Endothelial cell of umbilical vein (primary cell): ENCODE data around the gene OXSR1. TPM values are rescaled to one million over a fixed set of nuclear protein-coding genes. Genes with fewer than 3 reads are reported as not detected.

Source experiments
- BruUV-seq: library from RNA; stranded (reverse); fragments of 400-500 nt; replicated peaks from 2 replicates; lab custom pipeline; 2021; lab: Mats Ljungman, UMichigan
- CTCF ChIA-PET: fragments of 300-600, 350-600 bp; sonication (Branson Sonifier 250); formaldehyde crosslinking; loops from one replicate; lab custom pipeline; 2021; ENCODE audit warnings: antibody characterized with exemption, inconsistent platforms; lab: Charles Lee
- POLR2A ChIA-PET: fragments of 300-600, 350-600 bp; sonication (Branson Sonifier 250); formaldehyde crosslinking; loops from one replicate; lab custom pipeline; 2021; ENCODE audit warnings: antibody characterized with exemption, inconsistent platforms; lab: Charles Lee
- DNase-seq: peaks from one replicate; pipeline ENCODE4 v3.0.0-alpha.2; 2011; ENCODE audit warnings: low read depth, low spot score
- FAIRE-seq: peaks from 2 replicates; lab custom pipeline; 2011; peaks lifted over from hg19 to GRCh38; lab: Jason Lieb, UNC
- H2AFZ ChIP-seq: 2 replicates; pipeline ENCODE4 v1.6.0; 2012; ENCODE audit warnings: low read depth, low read length, control low read depth, inconsistent platforms
- H3K27ac ChIP-seq: 2 replicates; pipeline ENCODE4 v1.5.1; 2011; ENCODE audit warnings: low read depth, mild to moderate bottlenecking, control low read depth, low read length, moderate library complexity; ENCODE audit not compliant: insufficient read depth
- H3K27me3 ChIP-seq, 2 experiments: 2 replicates each; pipeline versions ENCODE4 v1.6.0 to v1.6.1; 2011; ENCODE audit warnings: low read length in 2 of 2, mixed read lengths in 1 of 2; ENCODE audit not compliant: control insufficient read depth in 2 of 2, insufficient read depth in 2 of 2
- H3K36me3 ChIP-seq, 2 experiments: 2 replicates in 1 of 2; 3 replicates in 1 of 2; pipeline ENCODE4 v1.5.1; 2011; ENCODE audit warnings: low read length in 2 of 2, mild to moderate bottlenecking in 1 of 2, moderate library complexity in 1 of 2; ENCODE audit not compliant: control insufficient read depth in 2 of 2, insufficient read depth in 2 of 2; ENCODE audit errors: extremely low read depth in 1 of 2
- H3K4me1 ChIP-seq: 3 replicates; pipeline ENCODE4 v1.5.1; 2011; ENCODE audit warnings: mild to moderate bottlenecking, low read length; ENCODE audit not compliant: control insufficient read depth, insufficient read depth; ENCODE audit errors: extremely low read depth
- H3K4me2 ChIP-seq: 2 replicates; pipeline ENCODE4 v1.6.1; 2011; ENCODE audit warnings: low read length, control low read depth, mixed read lengths; ENCODE audit not compliant: insufficient read depth
- H3K4me3 ChIP-seq, 3 experiments: fragments of 200-600 bp in 1 of 3; sonication (generic), shearing (Covaris generic) in 1 of 3; replicated peaks in 1 of 3; 2 replicates each; pipeline ENCODE4 v1.5.1; 2011 to 2016; ENCODE audit warnings: control low read depth in 3 of 3, low read length in 3 of 3, mild to moderate bottlenecking in 2 of 3, inconsistent platforms in 1 of 3, low read depth in 1 of 3, moderate library complexity in 1 of 3; ENCODE audit not compliant: insufficient read depth in 1 of 3
- H3K79me2 ChIP-seq: 2 replicates; pipeline ENCODE4 v1.6.0; 2012; ENCODE audit warnings: low read length, inconsistent platforms; ENCODE audit not compliant: control insufficient read depth, insufficient read depth
- H3K9ac ChIP-seq: replicated peaks from 2 replicates; pipeline ENCODE3; 2011; ENCODE audit warnings: low read length, control low read depth; ENCODE audit not compliant: insufficient read depth; ENCODE audit errors: extremely low read depth
- H3K9me1 ChIP-seq: replicated peaks from 3 replicates; pipeline ENCODE4 v1.6.0; 2011; ENCODE audit warnings: mild to moderate bottlenecking, low read length; ENCODE audit not compliant: control insufficient read depth, insufficient read depth; ENCODE audit errors: extremely low read depth
- H3K9me3 ChIP-seq: replicated peaks from 2 replicates; pipeline ENCODE4 v1.5.1; 2012; ENCODE audit warnings: low read length, inconsistent platforms; ENCODE audit not compliant: control insufficient read depth, insufficient read depth
- H4K20me1 ChIP-seq: replicated peaks from 2 replicates; pipeline ENCODE3; 2011; ENCODE audit warnings: mild to moderate bottlenecking, low read length; ENCODE audit not compliant: control insufficient read depth, insufficient read depth; ENCODE audit errors: extremely low read depth
- CTCF ChIP-seq, 2 donors: IDR thresholded peaks; 1 replicate in 1 of 2; 2 replicates in 1 of 2; pipeline ENCODE4 v1.5.1; 2011; ENCODE audit warnings: low read length in 2 of 2, mild to moderate bottlenecking in 2 of 2, moderate library complexity in 2 of 2, control low read depth in 1 of 2, inconsistent platforms in 1 of 2, low read depth in 1 of 2; ENCODE audit not compliant: insufficient read depth in 1 of 2; ENCODE audit errors: extremely low read depth in 1 of 2
- EZH2 ChIP-seq: IDR thresholded peaks from 2 replicates; pipeline ENCODE4 v1.6.1; 2012; ENCODE audit warnings: borderline replicate concordance, low read depth, mild to moderate bottlenecking, moderate library complexity, low read length, inconsistent platforms; ENCODE audit not compliant: severe bottlenecking
- FOS ChIP-seq: IDR thresholded peaks from 2 replicates; pipeline ENCODE4 v1.6.1; 2011; ENCODE audit warnings: mild to moderate bottlenecking, low read length, moderate library complexity, borderline replicate concordance; ENCODE audit not compliant: insufficient read depth
- GATA2 ChIP-seq: IDR thresholded peaks from 2 replicates; pipeline ENCODE4 v1.7.0; 2011; ENCODE audit warnings: low read depth, mild to moderate bottlenecking, moderate library complexity, mixed read lengths, low read length; ENCODE audit not compliant: insufficient read length, insufficient read depth
- JUN ChIP-seq: IDR thresholded peaks from 2 replicates; pipeline ENCODE4 v1.6.1; 2011; ENCODE audit warnings: borderline replicate concordance, low read depth; ENCODE audit not compliant: insufficient read length, insufficient read depth
- MYC ChIP-seq: IDR thresholded peaks from one replicate; pipeline ENCODE4 v1.6.1; 2011; ENCODE audit warnings: mild to moderate bottlenecking, low read depth, low read length
- POLR2A ChIP-seq: IDR thresholded peaks from 2 replicates; pipeline ENCODE4 v1.6.1; 2012; ENCODE audit warnings: low read depth, mild to moderate bottlenecking, control low read depth, low read length
- POLR2AphosphoS5 ChIP-seq: IDR thresholded peaks from 2 replicates; pipeline ENCODE4 v1.6.1; 2012; ENCODE audit warnings: low read depth, mild to moderate bottlenecking, control low read depth, low read length, moderate library complexity; ENCODE audit not compliant: insufficient read depth
- dilution Hi-C: fragments of 300-500 bp; cut with MboI; formaldehyde crosslinking; loops from one replicate; pipeline ENCODE4 v1.15.0; 2019; ENCODE audit warnings: low sequenced_read_pairs; ENCODE audit not compliant: extremely low pct_ligation_motif_present
- intact Hi-C: fragments of 100-400 bp; cut with micrococcal nuclease; formaldehyde crosslinking; loops from one replicate; pipeline ENCODE4 v1.10.0; 2022
- polyA plus RNA-seq, 4 experiments: library from polyadenylated mRNA; depleted of rRNA in 3 of 4; stranded (reverse) in 3 of 4; unstranded in 1 of 4; fragments of >200 nt; gene quantifications; 2 replicates each; pipeline versions ENCODE4 v1.2.1 to v1.2.3, GENCODE V29; 2011 to 2012; ENCODE audit warnings: missing spikeins in 1 of 4
- total RNA-seq: library from RNA; stranded (reverse); gene quantifications from 2 replicates; pipeline ENCODE4 v1.2.3, GENCODE V29; 2021
- TF ChIP-seq, protein P1 (sequence below): IDR thresholded peaks from 2 replicates; pipeline ENCODE4 v1.6.1; 2011; ENCODE audit not compliant: insufficient read depth, insufficient read length

The OXSR1 gene
- total and polyA plus RNA-seq, 2 donors (not counting 3 experiments of a cell fraction or from before 2014, with no cell fraction given), result 15.1 to 32.9 TPM

- TF ChIP-seq JUN (no peak), GATA2 (no peak), POLR2A (no peak), POLR2AphosphoS5 (no peak), FOS (no peak), MYC (no peak), CTCF (IDR thresholded peaks at IDR 0.05; ENCODE audit: extremely low read depth in 1 of 2, insufficient read depth in 1 of 2, low read depth in 1 of 2, low read length in 2 of 2) (no peak), EZH2 (no peak)
- TF ChIP-seq, protein P1, sequence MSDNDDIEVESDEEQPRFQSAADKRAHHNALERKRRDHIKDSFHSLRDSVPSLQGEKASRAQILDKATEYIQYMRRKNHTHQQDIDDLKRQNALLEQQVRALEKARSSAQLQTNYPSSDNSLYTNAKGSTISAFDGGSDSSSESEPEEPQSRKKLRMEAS, result no peak
- H3K4me2 ChIP-seq, result no peak overlapping the region
- no peaks in the 10 kb centered on the region for H3K79me2 ChIP-seq
- no peak overlapping the region for H2AFZ ChIP-seq
- intact Hi-C loops, result no loop called here
- no peak overlapping the region for H3K9ac ChIP-seq
- H3K36me3 ChIP-seq, result peaks cover 0 to 14% of the 10 kb centered on the region in 2 experiments
- H3K9me3 ChIP-seq, result no peaks in the 10 kb centered on the region
- DNase-seq (no peak), FAIRE-seq (no peak)
- no peak overlapping the region for H3K27ac ChIP-seq
- ChIA-PET POLR2A (interaction anchor here (1.1 kb wide), 1 partner anchor 21 kb away, joined by 3 read pairs; the partner anchor contains the start of gene OXSR1), CTCF (interaction anchor here (0.7 kb wide), 1 partner anchor 15 kb away, joined by 3 read pairs; no protein-coding TSS in a partner anchor)
- H3K9me1 ChIP-seq, result no peaks in the 10 kb centered on the region
- BruUV-seq, result no TSS peak
- H4K20me1 ChIP-seq, result no peaks in the 10 kb centered on the region
- H3K27me3 ChIP-seq, result peaks cover 3 to 10% of the 10 kb centered on the region in 2 experiments
- H3K4me3 ChIP-seq, result no peak overlapping the region
- H3K4me1 ChIP-seq, result peaks cover 10% of the 10 kb centered on the region
- dilution Hi-C loops, result no loop called here
Measured at GRCh38 chr3:38143511-38143910, 21.8 kb upstream of the OXSR1 start.
